CD8-positive, alpha-beta memory T cell (primary cell): ENCODE measurements around the gene TNFSF8. TPM values are rescaled to one million over a fixed set of nuclear protein-coding genes. Genes with fewer than 3 reads are reported as not detected.
A peak's percentile ranks its signal among the peaks of the same experiment; 100 is the strongest.

ENCODE experiments used
- CTCF ChIA-PET: fragments of 350-600 bp; sonication (Branson Sonifier 250); formaldehyde crosslinking; loops from one replicate; lab custom pipeline; 2021; ENCODE audit warnings: antibody characterized with exemption; lab: Charles Lee
- POLR2A ChIA-PET: fragments of 350-600 bp; sonication (Branson Sonifier 250); formaldehyde crosslinking; loops from one replicate; lab custom pipeline; 2021; ENCODE audit warnings: antibody characterized with exemption; lab: Charles Lee
- DNase-seq, 5 donors: peaks; one replicate each; pipeline versions ENCODE4 v3.0.0 to v3.0.0-alpha.2; 2020 to 2022; ENCODE audit warnings: mixed read lengths in 1 of 5
- H3K27ac ChIP-seq: one replicate; pipeline ENCODE4 v1.7.0; 2013; ENCODE audit warnings: low read depth, mild to moderate bottlenecking, low read length, moderate library complexity
- H3K27me3 ChIP-seq: 2 replicates; pipeline ENCODE4 v1.7.0; 2013; ENCODE audit warnings: low read length, mild to moderate bottlenecking; ENCODE audit not compliant: insufficient read depth, poor library complexity, severe bottlenecking
- H3K36me3 ChIP-seq: 2 replicates; pipeline ENCODE4 v1.7.0; 2013; ENCODE audit warnings: mild to moderate bottlenecking, low read length, moderate library complexity; ENCODE audit not compliant: insufficient read depth
- H3K4me1 ChIP-seq: 2 replicates; pipeline ENCODE4 v1.7.0; 2013; ENCODE audit warnings: mild to moderate bottlenecking, low read length, moderate library complexity; ENCODE audit not compliant: insufficient read depth
- H3K4me3 ChIP-seq: 2 replicates; pipeline ENCODE4 v1.7.0; 2013; ENCODE audit warnings: mild to moderate bottlenecking, low read length
- H3K9me3 ChIP-seq: 2 replicates; pipeline ENCODE4 v1.7.0; 2013; ENCODE audit warnings: mild to moderate bottlenecking, low read length
- H3K27ac Mint-ChIP-seq, 8 donors: one replicate each; pipeline ENCODE4 v1.8.0; 2020 to 2021; ENCODE audit warnings: mixed read lengths in 8 of 8, mild to moderate bottlenecking in 6 of 8, inconsistent platforms in 3 of 8, moderate library complexity in 3 of 8
- H3K27me3 Mint-ChIP-seq, 2 donors: one replicate each; pipeline ENCODE4 v1.8.0; 2020 to 2021; ENCODE audit warnings: mixed read lengths in 2 of 2, mild to moderate bottlenecking in 1 of 2, moderate library complexity in 1 of 2
- H3K36me3 Mint-ChIP-seq, 3 donors: one replicate each; pipeline ENCODE4 v1.8.0; 2020 to 2021; ENCODE audit warnings: mixed read lengths in 3 of 3, inconsistent platforms in 1 of 3, mild to moderate bottlenecking in 1 of 3
- H3K4me1 Mint-ChIP-seq, 3 donors: one replicate each; pipeline ENCODE4 v1.8.0; 2020 to 2021; ENCODE audit warnings: mixed read lengths in 3 of 3, inconsistent platforms in 1 of 3, mild to moderate bottlenecking in 1 of 3
- H3K4me3 Mint-ChIP-seq, 7 donors: one replicate each; pipeline ENCODE4 v1.8.0; 2020 to 2021; ENCODE audit warnings: mixed read lengths in 7 of 7, mild to moderate bottlenecking in 6 of 7, moderate library complexity in 4 of 7, inconsistent platforms in 2 of 7
- H3K9me3 Mint-ChIP-seq, 5 donors: one replicate each; pipeline ENCODE4 v1.8.0; 2020 to 2022; ENCODE audit warnings: mixed read lengths in 5 of 5, mild to moderate bottlenecking in 3 of 5, moderate library complexity in 2 of 5, inconsistent platforms in 1 of 5
- polyA plus RNA-seq: library from polyadenylated mRNA; unstranded; fragments of 300-500 nt; fragmentation: Illumina TruSeq; gene quantifications from one replicate; pipeline ENCODE4 v1.2.3, GENCODE V29; 2021
- total RNA-seq, 2 experiments: library from RNA; stranded (reverse); gene quantifications; one replicate each; pipeline ENCODE4 v1.2.3, GENCODE V29; 2021

The TNFSF8 gene
- total and polyA plus RNA-seq, 3 experiments from 2014 or later, result 72.6 to 83.6 (median 73.2) TPM

DNA sequence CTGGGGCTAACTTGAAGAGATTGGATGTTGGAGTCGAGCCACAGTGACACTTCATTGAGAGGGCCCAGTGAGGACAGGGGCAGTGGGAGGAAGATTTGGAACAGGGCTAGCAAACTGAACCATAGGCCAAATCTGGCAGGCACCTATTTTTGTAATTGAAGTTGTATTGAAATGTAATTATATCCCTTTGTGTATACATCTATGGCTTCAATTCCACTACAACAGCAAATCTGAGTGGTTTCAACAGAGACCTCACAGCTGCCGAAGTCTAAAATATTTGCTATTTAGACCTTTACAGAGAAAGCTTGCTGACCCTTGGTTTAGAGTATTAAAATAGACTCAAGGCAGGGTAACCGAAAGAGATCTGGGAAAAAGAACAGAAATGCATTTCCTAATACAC is 4.7 kb upstream of the TNFSF8 start:
- Mint-ChIP-seq H3K27me3 (peaks cover 0 to 3% of the 10 kb centered on the region in 2 donors), H3K4me3 (no peak overlapping the region), H3K4me1 (peaks cover 25 to 45% (median 29%) of the 10 kb centered on the region in 3 donors), H3K27ac (peak overlapping the region in 1 of 8 donors; percentile 69), H3K9me3 (no peaks in the 10 kb centered on the region), H3K36me3 (peaks cover 0 to 4% (median 0%) of the 10 kb centered on the region in 3 donors)
- no peak overlapping the region for H3K4me3 ChIP-seq
- H3K27ac ChIP-seq, result no peak overlapping the region
- ChIA-PET POLR2A (no interaction called here), CTCF (no interaction called here)
- DNase-seq, result no peak
- peaks cover 30% of the 10 kb centered on the region for H3K4me1 ChIP-seq
- H3K9me3 ChIP-seq, result no peaks in the 10 kb centered on the region
- H3K27me3 ChIP-seq, result no peaks in the 10 kb centered on the region
- no peaks in the 10 kb centered on the region for H3K36me3 ChIP-seq

DNA sequence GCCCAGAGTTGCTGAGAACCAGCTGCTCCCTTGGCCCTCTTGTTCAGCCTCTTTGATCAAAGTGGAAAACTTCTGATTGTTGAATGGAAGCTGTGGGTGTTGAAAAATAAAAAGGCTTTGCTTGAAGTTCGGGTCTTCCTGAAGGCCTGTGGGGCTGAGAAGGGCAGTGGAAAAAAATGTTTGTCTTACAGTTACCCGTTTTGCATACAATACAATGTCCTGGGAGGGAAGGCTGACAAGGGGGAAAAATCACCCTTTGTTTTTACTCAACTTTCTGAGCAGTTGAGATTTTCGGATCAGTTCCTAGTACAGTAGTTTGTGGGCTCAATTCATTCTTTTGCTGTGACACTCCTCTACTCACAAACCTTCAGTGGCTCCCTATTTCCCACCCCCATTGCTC is 2.1 kb upstream of the TNFSF8 start:
- H3K36me3 Mint-ChIP-seq, result peaks cover 0 to 22% (median 0%) of the 10 kb centered on the region in 3 donors
- H3K4me1 Mint-ChIP-seq, result peaks cover 20 to 35% (median 28%) of the 10 kb centered on the region in 3 donors
- ChIA-PET CTCF (interaction anchor here (5.4 to 6.7 kb wide), 2 partner anchors 24 to 194 kb away, joined by 25 to 66 read pairs; no protein-coding TSS in a partner anchor), POLR2A (no interaction called here)
- peaks cover 20% of the 10 kb centered on the region for H3K4me1 ChIP-seq
- H3K27me3 Mint-ChIP-seq, result peaks cover 0 to 3% of the 10 kb centered on the region in 2 donors
- no peaks in the 10 kb centered on the region for H3K36me3 ChIP-seq
- no peaks in the 10 kb centered on the region for H3K9me3 ChIP-seq
- DNase-seq, result no peak
- no peaks in the 10 kb centered on the region for H3K27me3 ChIP-seq
- H3K9me3 Mint-ChIP-seq, result no peaks in the 10 kb centered on the region
- no peak overlapping the region for H3K27ac ChIP-seq
- H3K4me3 ChIP-seq, result no peak overlapping the region
- H3K27ac Mint-ChIP-seq, result peak overlapping the region in 4 of 8 donors; percentile 12 to 89 (median 36)
- H3K4me3 Mint-ChIP-seq, result peak overlapping the region in 2 of 7 donors; percentile 9 to 29

DNA sequence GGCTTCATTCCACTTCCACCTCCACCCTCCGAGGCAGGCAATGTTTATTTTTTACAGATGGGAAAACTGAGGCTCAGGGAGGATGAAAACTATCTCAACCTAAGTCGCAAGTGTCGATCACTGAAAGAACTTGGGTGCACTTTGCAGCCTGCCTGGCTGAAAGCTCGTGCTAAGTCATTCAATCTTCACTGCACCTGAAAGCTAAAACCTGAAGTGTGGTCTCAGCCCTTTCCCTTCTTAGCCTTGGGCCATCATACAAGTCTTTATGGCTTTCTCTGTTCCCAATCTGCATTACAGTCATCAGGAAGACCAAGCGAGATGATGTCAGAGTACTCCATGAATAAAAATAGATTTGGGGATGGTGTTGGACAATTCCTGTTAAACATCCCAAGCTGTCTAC is 1.0 kb upstream of the TNFSF8 start:
- H3K27ac ChIP-seq, result no peak overlapping the region
- Mint-ChIP-seq H3K4me1 (peaks cover 28 to 45% (median 39%) of the 10 kb centered on the region in 3 donors), H3K27me3 (peaks cover 0 to 3% of the 10 kb centered on the region in 2 donors), H3K4me3 (peak overlapping the region; percentile 38 to 98 (median 97)), H3K36me3 (peaks cover 3 to 24% (median 4%) of the 10 kb centered on the region in 3 donors), H3K27ac (peak overlapping the region; percentile 19 to 99 (median 97)), H3K9me3 (no peaks in the 10 kb centered on the region)
- POLR2A ChIA-PET, result interaction anchor here (0.6 to 0.8 kb wide), 2 partner anchors 22 to 342 kb away, joined by 3 to 4 read pairs; no protein-coding TSS in a partner anchor
- H3K36me3 ChIP-seq, result no peaks in the 10 kb centered on the region
- CTCF ChIA-PET, result interaction anchor here (0.9 to 6.7 kb wide), 4 partner anchors 8 to 193 kb away, joined by 3 to 66 read pairs (median 14); no protein-coding TSS in a partner anchor
- no peaks in the 10 kb centered on the region for H3K9me3 ChIP-seq
- peaks cover 26% of the 10 kb centered on the region for H3K4me1 ChIP-seq
- no peak for DNase-seq
- H3K4me3 ChIP-seq, result peak overlapping the region; percentile 79
- no peaks in the 10 kb centered on the region for H3K27me3 ChIP-seq

DNA sequence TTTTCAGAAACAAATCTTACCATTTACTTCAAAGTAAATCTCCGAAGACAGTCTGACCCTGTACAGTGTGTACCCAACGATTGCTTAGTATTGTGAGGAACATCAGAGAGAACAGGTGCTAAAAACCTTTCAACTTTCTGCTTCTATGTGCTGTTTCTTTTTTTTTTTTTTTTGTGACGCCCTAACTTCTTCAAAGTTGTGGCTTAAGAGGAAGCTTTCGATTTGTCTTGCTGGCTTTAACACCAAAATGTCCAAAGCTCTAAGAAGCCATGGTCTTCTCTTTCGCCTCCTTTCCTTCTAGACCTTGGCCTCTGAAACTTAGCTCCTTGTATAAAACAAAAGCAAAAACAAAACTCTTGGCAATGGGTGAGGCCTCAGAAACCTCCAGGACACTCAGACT is 1.2 kb downstream of the TNFSF8 start:
- ChIA-PET CTCF (interaction anchor here (0.8 to 6.7 kb wide), 16 partner anchors 8 to 276 kb away, joined by 3 to 66 read pairs (median 4); partner anchors contain the start of gene TEX48), POLR2A (interaction anchor here (0.6 to 2.9 kb wide), 14 partner anchors 8 to 544 kb away, joined by 3 to 15 read pairs (median 4); partner anchors contain the start of gene ATP6V1G1)
- peak overlapping the region; percentile 89 to 98 (median 94) for H3K4me3 Mint-ChIP-seq
- H3K27me3 Mint-ChIP-seq, result peaks cover 0 to 3% of the 10 kb centered on the region in 2 donors
- peak overlapping the region; percentile 89 for H3K4me3 ChIP-seq
- DNase-seq, result peak in 2 of 5 donors; percentile 67 to 78
- peaks cover 47 to 66% (median 61%) of the 10 kb centered on the region in 3 donors for H3K4me1 Mint-ChIP-seq
- no peaks in the 10 kb centered on the region for H3K27me3 ChIP-seq
- peaks cover 46% of the 10 kb centered on the region for H3K4me1 ChIP-seq
- H3K27ac ChIP-seq, result peak overlapping the region; percentile 44
- H3K36me3 Mint-ChIP-seq, result peaks cover 4 to 34% (median 4%) of the 10 kb centered on the region in 3 donors
- no peaks in the 10 kb centered on the region for H3K9me3 Mint-ChIP-seq
- H3K27ac Mint-ChIP-seq, result peak overlapping the region; percentile 80 to 99 (median 96)
- no peaks in the 10 kb centered on the region for H3K9me3 ChIP-seq
- no peaks in the 10 kb centered on the region for H3K36me3 ChIP-seq

DNA sequence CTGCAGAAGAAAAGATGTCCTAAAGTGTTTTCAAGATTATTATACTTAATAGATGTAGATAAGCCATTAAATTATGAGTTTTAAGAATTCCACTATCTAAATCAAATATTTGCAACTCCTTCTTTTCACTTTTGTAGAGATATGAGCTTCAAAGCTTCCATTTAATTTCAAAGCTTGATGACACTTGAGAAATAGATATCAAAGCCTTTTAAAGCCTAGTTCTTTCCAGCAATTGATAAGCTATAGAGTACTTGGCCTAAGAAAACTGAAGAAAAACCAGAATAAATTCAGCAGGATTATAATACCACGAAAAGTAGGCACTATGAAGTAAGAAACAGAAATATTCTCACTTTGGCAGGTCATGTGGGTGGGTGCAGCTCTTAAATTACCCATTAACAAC is 1.7 kb downstream of the TNFSF8 start:
- H3K27me3 ChIP-seq, result no peaks in the 10 kb centered on the region
- Mint-ChIP-seq H3K4me3 (peak overlapping the region; percentile 89 to 98 (median 94)), H3K4me1 (peaks cover 52 to 71% (median 66%) of the 10 kb centered on the region in 3 donors), H3K36me3 (peaks cover 4 to 36% (median 4%) of the 10 kb centered on the region in 3 donors), H3K27me3 (peaks cover 0 to 3% of the 10 kb centered on the region in 2 donors), H3K27ac (peak overlapping the region; percentile 80 to 99 (median 96)), H3K9me3 (no peaks in the 10 kb centered on the region)
- H3K9me3 ChIP-seq, result no peaks in the 10 kb centered on the region
- no peak for DNase-seq
- H3K27ac ChIP-seq, result peak overlapping the region; percentile 44
- CTCF ChIA-PET, result interaction anchor here (0.9 to 6.7 kb wide), 16 partner anchors 8 to 543 kb away, joined by 3 to 66 read pairs (median 4); partner anchors contain the start of gene TEX48
- POLR2A ChIA-PET, result interaction anchor here (0.6 to 2.9 kb wide), 7 partner anchors 9 to 341 kb away, joined by 3 to 15 read pairs (median 5); partner anchors contain the start of gene ATP6V1G1
- H3K4me3 ChIP-seq, result peak overlapping the region; percentile 89
- H3K36me3 ChIP-seq, result no peaks in the 10 kb centered on the region
- H3K4me1 ChIP-seq, result peaks cover 50% of the 10 kb centered on the region

DNA sequence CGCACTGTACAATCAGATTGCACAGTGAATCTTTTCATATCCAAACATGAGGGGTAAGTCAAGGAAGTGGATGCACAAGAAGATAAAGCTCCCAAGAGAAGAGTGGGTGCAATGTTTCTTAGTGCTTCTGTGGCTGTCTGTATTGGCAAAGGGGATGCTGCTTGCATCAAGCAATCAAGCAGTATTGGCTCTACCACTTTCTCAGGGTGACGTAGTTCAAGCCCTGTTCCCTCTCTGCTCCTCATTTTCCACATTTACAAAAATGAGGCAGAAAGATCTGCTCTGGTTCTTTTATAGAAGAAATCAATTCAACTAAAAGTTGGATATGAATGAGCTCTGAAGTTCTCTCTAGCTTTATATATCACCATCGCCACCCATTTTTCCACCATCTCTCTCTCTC is 2.3 kb downstream of the TNFSF8 start:
- Histone ChIP-seq H3K4me3 (peak overlapping the region; percentile 89), H3K27ac (peak overlapping the region; percentile 44), H3K36me3 (no peaks in the 10 kb centered on the region), H3K4me1 (peaks cover 54% of the 10 kb centered on the region), H3K27me3 (no peaks in the 10 kb centered on the region), H3K9me3 (no peaks in the 10 kb centered on the region)
- DNase-seq, result no peak
- peaks cover 0 to 3% of the 10 kb centered on the region in 2 donors for H3K27me3 Mint-ChIP-seq
- no peaks in the 10 kb centered on the region for H3K9me3 Mint-ChIP-seq
- H3K4me3 Mint-ChIP-seq, result peak overlapping the region; percentile 89 to 98 (median 94)
- H3K4me1 Mint-ChIP-seq, result peaks cover 55 to 76% (median 72%) of the 10 kb centered on the region in 3 donors
- CTCF ChIA-PET, result interaction anchor here (1.0 to 6.7 kb wide), 12 partner anchors 8 to 543 kb away, joined by 3 to 66 read pairs (median 4); partner anchors contain the start of gene TEX48
- POLR2A ChIA-PET, result interaction anchor here (1.0 to 2.9 kb wide), 2 partner anchors 18 to 596 kb away, joined by 3 to 15 read pairs; no protein-coding TSS in a partner anchor
- peaks cover 4 to 37% (median 5%) of the 10 kb centered on the region in 3 donors for H3K36me3 Mint-ChIP-seq
- peak overlapping the region; percentile 84 to 99 (median 92) for H3K27ac Mint-ChIP-seq

DNA sequence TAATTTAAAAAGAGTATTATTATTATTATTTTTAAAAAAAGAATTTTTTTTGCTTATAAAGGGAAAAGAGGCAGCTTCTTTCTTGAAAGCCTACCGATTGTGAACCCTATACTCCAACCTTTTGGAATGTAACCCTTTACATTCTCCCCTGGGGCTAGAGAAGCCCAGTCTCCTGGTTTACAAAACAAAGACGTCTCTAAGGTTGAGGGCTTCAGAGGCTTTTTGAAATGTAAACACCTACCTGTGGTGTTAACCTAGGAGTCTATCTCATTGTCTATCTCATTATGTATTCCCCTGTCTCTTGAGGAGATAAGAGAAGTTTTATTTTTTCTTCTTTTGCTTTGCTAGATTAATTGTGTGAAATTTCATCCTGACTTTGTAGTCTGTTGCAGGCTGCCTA is 4.7 kb downstream of the TNFSF8 start:
- no peaks in the 10 kb centered on the region for H3K27me3 ChIP-seq

More for the DNA sequence above, 4.7 kb downstream of the TNFSF8 start:
- Histone ChIP-seq H3K27ac (no peak overlapping the region), H3K9me3 (no peaks in the 10 kb centered on the region), H3K36me3 (no peaks in the 10 kb centered on the region), H3K4me1 (peaks cover 67% of the 10 kb centered on the region), H3K4me3 (no peak overlapping the region)
- POLR2A ChIA-PET, result interaction anchor here (0.9 kb wide), 1 partner anchor 15 kb away, joined by 3 read pairs; no protein-coding TSS in a partner anchor
- no peak for DNase-seq
- H3K4me3 Mint-ChIP-seq, result peak overlapping the region in 6 of 7 donors; percentile 59 to 69 (median 62)
- H3K4me1 Mint-ChIP-seq, result peaks cover 71 to 90% (median 82%) of the 10 kb centered on the region in 3 donors
- peaks cover 9 to 58% (median 14%) of the 10 kb centered on the region in 3 donors for H3K36me3 Mint-ChIP-seq
- CTCF ChIA-PET, result interaction anchor here (0.6 to 1.9 kb wide), 3 partner anchors 14 to 36 kb away, joined by 3 to 7 read pairs (median 3); no protein-coding TSS in a partner anchor
- no peaks in the 10 kb centered on the region for H3K9me3 Mint-ChIP-seq
- H3K27me3 Mint-ChIP-seq, result peaks cover 0 to 3% of the 10 kb centered on the region in 2 donors
- H3K27ac Mint-ChIP-seq, result peak overlapping the region in 5 of 8 donors; percentile 20 to 63 (median 48)
